Activated CD4-positive, alpha-beta T cell treated with anti-CD3 and anti-CD28 coated beads for 36 hours (primary cell): ENCODE results near the gene SBF2. TPM values are rescaled to one million over a fixed set of nuclear protein-coding genes. Genes with fewer than 3 reads are reported as not detected.
"Not testable (repeated sequence)": the region's sequence is repeated elsewhere in the genome, so short reads cannot be mapped to it uniquely, and the experiment has no call there.

Source experiments
- ATAC-seq: fragments of 200-7000 bp; cut with Tn5 transposase; one replicate; pipeline ENCODE4 v1.10.0; 2021; ENCODE audit warnings: mild to moderate bottlenecking, moderate library complexity
- CTCF ChIA-PET: fragments of 350-600 bp; sonication (Branson Sonifier 250); formaldehyde crosslinking; loops from one replicate; lab custom pipeline; 2021; ENCODE audit warnings: antibody characterized with exemption; lab: Charles Lee
- POLR2A ChIA-PET: fragments of 350-600 bp; sonication (Branson Sonifier 250); formaldehyde crosslinking; loops from one replicate; lab custom pipeline; 2021; ENCODE audit warnings: antibody characterized with exemption, inconsistent platforms; lab: Charles Lee
- DNase-seq: peaks from one replicate; pipeline ENCODE4 v3.0.0-alpha.2; 2020
- H3K27ac Mint-ChIP-seq: one replicate; pipeline ENCODE4 v1.8.0; 2021; ENCODE audit warnings: mixed read lengths
- H3K27me3 Mint-ChIP-seq: one replicate; pipeline ENCODE4 v1.8.0; 2021; ENCODE audit warnings: mixed read lengths
- H3K36me3 Mint-ChIP-seq: one replicate; pipeline ENCODE4 v1.8.0; 2021; ENCODE audit warnings: low read depth, mixed read lengths
- H3K4me1 Mint-ChIP-seq: one replicate; pipeline ENCODE4 v1.8.0; 2021; ENCODE audit warnings: mixed read lengths
- H3K4me3 Mint-ChIP-seq: one replicate; pipeline ENCODE4 v1.8.0; 2021; ENCODE audit warnings: mild to moderate bottlenecking, moderate library complexity, mixed read lengths
- H3K9me3 Mint-ChIP-seq: one replicate; pipeline ENCODE4 v1.8.0; 2021; ENCODE audit warnings: low read depth, mixed read lengths
- intact Hi-C, 2 experiments: fragments of 100-400 bp; cut with DNase I in 1 of 2; cut with micrococcal nuclease in 1 of 2; formaldehyde crosslinking; loops; one replicate each; pipeline versions ENCODE4 v1.14.2 to v1.15.1; 2022 to 2024; cut with DNase I, micrococcal nuclease
- total RNA-seq, 2 experiments: library from RNA; stranded (reverse); gene quantifications; one replicate each; pipeline ENCODE4 v1.2.3, GENCODE V29; 2021

SBF2 gene
- total RNA-seq, 2 experiments from 2014 or later = 7.1 to 8.1 TPM

GRCh38 chr11:9752091-9752490 is 541.9 kb downstream of the SBF2 start:
- ATAC-seq (no peak), DNase-seq (no peak)
- CTCF ChIA-PET = interaction anchor here (1.1 to 1.5 kb wide), 2 partner anchors 15 to 221 kb away, joined by 4 read pairs; no protein-coding TSS in a partner anchor
- peaks cover 28% of the 10 kb centered on the region for H3K4me1 Mint-ChIP-seq
- H3K36me3 Mint-ChIP-seq = no peaks in the 10 kb centered on the region
- H3K9me3 Mint-ChIP-seq = no peaks in the 10 kb centered on the region
- POLR2A ChIA-PET = interaction anchor here (0.6 kb wide), 1 partner anchor 161 kb away, joined by 3 read pairs; no protein-coding TSS in a partner anchor
- intact Hi-C loops = no loop called here
- no peak overlapping the region for H3K27ac Mint-ChIP-seq
- H3K27me3 Mint-ChIP-seq = no peaks in the 10 kb centered on the region
- H3K4me3 Mint-ChIP-seq = no peak overlapping the region

- Mint-ChIP-seq H3K27ac (no peak overlapping the region), H3K36me3 (no peaks in the 10 kb centered on the region), H3K4me3 (no peak overlapping the region), H3K27me3 (no peaks in the 10 kb centered on the region), H3K9me3 (no peaks in the 10 kb centered on the region), H3K4me1 (peaks cover 20% of the 10 kb centered on the region)
- intact Hi-C loops = no loop called here
- POLR2A ChIA-PET = no interaction called here
- CTCF ChIA-PET = interaction anchor here (0.6 to 6.6 kb wide), 9 partner anchors 9 to 542 kb away, joined by 3 to 69 read pairs (median 5); no protein-coding TSS in a partner anchor
- ATAC-seq (no peak), DNase-seq (no peak)
These were observed 543.5 kb downstream of the SBF2 start for GRCh38 chr11:9750551-9750950.

DNA sequence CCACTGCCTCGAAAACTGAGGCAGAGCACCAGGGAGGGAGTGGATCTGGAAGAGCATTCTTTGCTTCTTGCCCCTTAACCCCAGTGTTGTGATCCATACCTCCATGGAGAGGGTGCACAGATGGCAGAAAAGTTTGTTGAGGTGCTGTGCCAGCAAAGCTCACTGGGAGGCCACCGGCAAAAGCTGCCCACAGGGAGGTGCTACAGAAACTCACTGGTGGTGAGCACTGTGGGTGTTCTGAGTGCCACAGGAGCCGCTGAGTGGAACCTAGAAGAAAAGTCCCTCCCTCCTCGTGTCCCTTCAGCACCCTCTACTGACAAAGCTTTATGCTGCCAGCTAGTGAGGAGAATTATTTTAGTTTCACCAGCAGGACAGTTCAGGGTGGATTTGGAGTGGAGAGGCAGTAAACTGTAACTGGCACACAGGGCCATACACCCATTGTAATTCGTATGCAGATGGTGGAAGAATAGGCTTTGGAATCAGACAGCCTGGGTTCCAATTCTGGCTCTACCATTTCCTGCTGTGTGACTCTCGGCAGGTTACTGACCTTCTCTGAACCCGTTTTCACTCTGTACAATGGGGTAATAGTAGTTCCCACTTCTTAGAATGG is 545.6 kb downstream of the SBF2 start:
- Mint-ChIP-seq H3K27ac (no peak overlapping the region), H3K4me3 (no peak overlapping the region)

GRCh38 chr11:9747828-9748227 is 546.2 kb downstream of the SBF2 start:
- H3K27ac Mint-ChIP-seq = no peak overlapping the region
- ATAC-seq (no peak), DNase-seq (no peak)
- no peak overlapping the region for H3K4me3 Mint-ChIP-seq
- H3K36me3 Mint-ChIP-seq = no peaks in the 10 kb centered on the region
- no peaks in the 10 kb centered on the region for H3K27me3 Mint-ChIP-seq
- H3K9me3 Mint-ChIP-seq = no peaks in the 10 kb centered on the region
- intact Hi-C loops = loop anchor here (1.0 to 10.0 kb wide), 5 partner anchors 84 to 583 kb away; partner anchors contain the start of gene SWAP70 (in 1 of the 2)
- CTCF ChIA-PET = interaction anchor here (0.6 to 6.6 kb wide), 32 partner anchors 10 to 460 kb away, joined by 3 to 69 read pairs (median 4); partner anchors contain the start of gene WEE1
- peaks cover 15% of the 10 kb centered on the region for H3K4me1 Mint-ChIP-seq
- POLR2A ChIA-PET = interaction anchor here (1.1 kb wide), 1 partner anchor 134 kb away, joined by 3 read pairs; no protein-coding TSS in a partner anchor

More for the DNA sequence above, 545.6 kb downstream of the SBF2 start:
- Mint-ChIP-seq H3K4me1 (peaks cover 20% of the 10 kb centered on the region), H3K27me3 (no peaks in the 10 kb centered on the region), H3K36me3 (no peaks in the 10 kb centered on the region), H3K9me3 (no peaks in the 10 kb centered on the region)
- CTCF ChIA-PET = interaction anchor here (0.6 to 6.6 kb wide), 36 partner anchors 8 to 595 kb away, joined by 3 to 69 read pairs (median 3); partner anchors contain the start of gene WEE1
- intact Hi-C loops = loop anchor here (1.0 to 10.0 kb wide), 5 partner anchors 84 to 584 kb away; partner anchors contain the start of gene SWAP70 (in 1 of the 2)
- DNase-seq (peak; percentile 81), ATAC-seq (peak; percentile 99)
- POLR2A ChIA-PET = interaction anchor here (0.6 to 1.1 kb wide), 2 partner anchors 135 to 554 kb away, joined by 3 to 5 read pairs; no protein-coding TSS in a partner anchor

- Mint-ChIP-seq H3K36me3 (no peaks in the 10 kb centered on the region), H3K4me1 (peaks cover 11% of the 10 kb centered on the region), H3K4me3 (no peak overlapping the region), H3K27me3 (no peaks in the 10 kb centered on the region), H3K9me3 (no peaks in the 10 kb centered on the region), H3K27ac (no peak overlapping the region)
- intact Hi-C loops = loop anchor here in 1 of 2 experiments (10.0 kb wide), 1 partner anchor 582 kb away; no protein-coding TSS in a partner anchor
- POLR2A ChIA-PET = no interaction called here
- ATAC-seq (no peak), DNase-seq (no peak)
- CTCF ChIA-PET = interaction anchor here (0.5 to 6.6 kb wide), 15 partner anchors 12 to 731 kb away, joined by 3 to 69 read pairs (median 3); no protein-coding TSS in a partner anchor
These were observed 546.8 kb downstream of the SBF2 start for GRCh38 chr11:9747229-9747628.

DNA sequence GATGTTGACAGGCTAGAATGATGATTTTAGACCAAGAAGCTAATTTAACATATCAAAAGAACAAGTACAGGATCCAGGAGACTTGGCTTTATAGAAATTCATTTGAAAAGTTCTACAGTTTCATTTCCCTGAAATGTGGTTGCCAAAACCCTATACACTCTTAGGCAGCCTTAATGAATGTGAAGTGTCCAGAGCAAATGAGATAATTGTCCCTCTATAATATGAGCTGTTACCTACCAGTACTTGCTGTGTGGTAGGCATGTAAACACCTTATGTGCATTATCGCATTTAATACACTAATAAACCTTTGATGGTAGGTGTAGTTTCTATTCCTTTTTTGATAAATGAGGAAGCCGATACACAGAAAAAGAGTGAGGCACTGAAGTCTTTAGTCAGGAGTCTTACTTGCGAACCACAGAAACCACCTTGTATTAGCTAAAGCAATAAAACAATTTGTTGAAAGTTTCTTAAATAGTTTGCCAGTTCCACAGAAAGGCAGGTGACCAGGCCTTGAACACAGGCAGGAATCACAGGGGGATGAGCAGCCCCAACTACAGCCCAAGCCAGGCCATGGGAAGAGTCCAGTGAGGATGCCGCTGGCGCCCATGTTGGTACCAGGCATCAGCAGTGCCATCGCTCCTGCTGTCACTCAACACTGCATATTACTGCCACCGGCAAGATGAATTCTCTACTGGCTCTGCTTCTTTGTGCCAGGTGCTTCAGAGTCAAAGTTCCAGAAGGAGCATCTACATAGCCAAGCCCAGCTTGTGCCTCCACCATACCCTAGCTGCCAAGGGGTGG is 548.4 kb downstream of the SBF2 start:
- intact Hi-C loops = loop anchor here in 1 of 2 experiments (10.0 kb wide), 1 partner anchor 581 kb away; no protein-coding TSS in a partner anchor

GRCh38 chr11:9743512-9743911 is 550.5 kb downstream of the SBF2 start:
- H3K4me1 Mint-ChIP-seq = peaks cover 12% of the 10 kb centered on the region
- POLR2A ChIA-PET, ATAC-seq, H3K4me3 Mint-ChIP-seq, DNase-seq, H3K27ac Mint-ChIP-seq, H3K27me3 Mint-ChIP-seq, H3K36me3 Mint-ChIP-seq, H3K9me3 Mint-ChIP-seq: not testable (repeated sequence)
- intact Hi-C loops = loop anchor here in 1 of 2 experiments (10.0 kb wide), 1 partner anchor 579 kb away; no protein-coding TSS in a partner anchor
- CTCF ChIA-PET = interaction anchor here (0.6 to 0.9 kb wide), 2 partner anchors 60 to 62 kb away, joined by 3 to 5 read pairs; no protein-coding TSS in a partner anchor

More for the DNA sequence above, 548.4 kb downstream of the SBF2 start:
- no peak overlapping the region for H3K27ac Mint-ChIP-seq
- H3K4me3 Mint-ChIP-seq = no peak overlapping the region
- DNase-seq = no peak
- ChIA-PET POLR2A (no interaction called here), CTCF (interaction anchor here (0.6 to 6.6 kb wide), 3 partner anchors 14 to 207 kb away, joined by 3 to 31 read pairs (median 3); no protein-coding TSS in a partner anchor)
- peaks cover 9% of the 10 kb centered on the region for H3K4me1 Mint-ChIP-seq
- no peaks in the 10 kb centered on the region for H3K36me3 Mint-ChIP-seq
- no peaks in the 10 kb centered on the region for H3K9me3 Mint-ChIP-seq
- ATAC-seq = no peak
- H3K27me3 Mint-ChIP-seq = no peaks in the 10 kb centered on the region

DNA sequence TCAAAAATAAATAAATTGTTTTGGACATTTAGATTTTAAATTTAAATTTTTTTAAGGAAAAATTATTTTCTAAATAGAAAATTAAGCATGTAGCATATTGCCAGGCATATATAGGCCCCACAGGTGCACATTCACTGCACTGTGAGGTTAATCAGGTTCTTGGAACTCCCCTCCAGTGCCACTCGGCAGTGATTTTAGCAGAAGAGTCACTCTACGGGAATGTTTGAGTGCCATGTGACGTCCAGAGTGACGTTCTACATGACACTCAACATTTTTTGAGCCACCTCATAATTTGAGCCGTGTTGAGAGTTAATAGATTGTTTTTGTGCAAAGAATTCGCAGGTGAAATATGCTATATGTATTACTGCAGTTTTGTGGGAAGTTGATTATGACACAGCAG is 552.8 kb downstream of the SBF2 start:
- H3K9me3 Mint-ChIP-seq = peaks cover 5% of the 10 kb centered on the region
- H3K4me3 Mint-ChIP-seq = no peak overlapping the region
- no peak overlapping the region for H3K27ac Mint-ChIP-seq
- ATAC-seq = no peak
- intact Hi-C loops = loop anchor here in 1 of 2 experiments (10.0 kb wide), 1 partner anchor 576 kb away; no protein-coding TSS in a partner anchor
- no peaks in the 10 kb centered on the region for H3K27me3 Mint-ChIP-seq
- CTCF ChIA-PET = interaction anchor here (0.7 kb wide), 1 partner anchor 206 kb away, joined by 3 read pairs; no protein-coding TSS in a partner anchor
- peaks cover 10% of the 10 kb centered on the region for H3K4me1 Mint-ChIP-seq
- POLR2A ChIA-PET = no interaction called here
- no peak for DNase-seq
- peaks cover 7% of the 10 kb centered on the region for H3K36me3 Mint-ChIP-seq

DNA sequence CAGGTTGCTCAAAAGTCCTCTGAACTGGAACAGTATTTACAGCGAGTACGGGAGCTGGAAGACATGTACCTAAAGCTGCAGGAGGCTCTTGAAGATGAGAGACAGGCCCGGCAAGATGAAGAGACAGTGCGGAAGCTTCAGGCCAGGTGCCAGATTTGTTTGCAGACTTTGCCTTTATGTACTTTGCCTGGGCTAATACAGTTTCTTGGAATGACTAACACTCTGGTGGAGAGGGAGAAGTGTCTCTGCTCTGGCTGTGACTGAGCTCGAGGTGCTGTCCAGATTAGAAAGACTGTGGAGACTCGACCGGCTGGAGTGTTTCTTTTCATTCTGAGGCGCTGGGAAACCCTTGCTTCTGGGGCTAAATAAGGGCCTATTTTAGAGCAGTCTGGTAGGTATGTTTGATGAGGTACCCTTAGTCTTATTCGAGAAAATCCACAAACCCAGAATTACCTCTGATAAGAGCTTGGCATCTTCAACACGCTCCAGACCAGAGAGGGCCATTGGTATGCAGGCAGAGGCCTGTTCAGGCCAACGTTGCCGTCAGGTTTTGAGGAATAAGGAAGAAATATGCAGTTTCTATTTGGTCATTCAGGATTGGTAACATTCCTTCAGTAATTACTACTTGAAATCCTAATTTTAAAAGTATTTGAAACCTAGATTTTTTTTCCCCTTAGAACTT is 553.7 kb downstream of the SBF2 start:
- ATAC-seq = no peak

More for the DNA sequence above, 553.7 kb downstream of the SBF2 start:
- peaks cover 13% of the 10 kb centered on the region for H3K36me3 Mint-ChIP-seq
- DNase-seq = no peak
- POLR2A ChIA-PET = no interaction called here
- H3K4me3 Mint-ChIP-seq = no peak overlapping the region
- H3K27ac Mint-ChIP-seq = no peak overlapping the region
- intact Hi-C loops = loop anchor here in 1 of 2 experiments (10.0 kb wide), 1 partner anchor 576 kb away; no protein-coding TSS in a partner anchor
- H3K4me1 Mint-ChIP-seq = peaks cover 10% of the 10 kb centered on the region
- H3K9me3 Mint-ChIP-seq = peaks cover 9% of the 10 kb centered on the region
- no peaks in the 10 kb centered on the region for H3K27me3 Mint-ChIP-seq
- CTCF ChIA-PET = interaction anchor here (0.6 to 0.8 kb wide), 2 partner anchors 9 to 43 kb away, joined by 3 read pairs; no protein-coding TSS in a partner anchor
